NCI-H1048 (cell line): ENCODE measurements around the gene MOSMO.
"Not testable (repeated sequence)": the region's sequence is repeated elsewhere in the genome, so short reads cannot be mapped to it uniquely, and the experiment has no call there.

ENCODE experiments used
- DNase-seq: peaks from one replicate; lab custom pipeline; 2025; lab: John Stamatoyannopoulos, UW

Gene MOSMO

DNA sequence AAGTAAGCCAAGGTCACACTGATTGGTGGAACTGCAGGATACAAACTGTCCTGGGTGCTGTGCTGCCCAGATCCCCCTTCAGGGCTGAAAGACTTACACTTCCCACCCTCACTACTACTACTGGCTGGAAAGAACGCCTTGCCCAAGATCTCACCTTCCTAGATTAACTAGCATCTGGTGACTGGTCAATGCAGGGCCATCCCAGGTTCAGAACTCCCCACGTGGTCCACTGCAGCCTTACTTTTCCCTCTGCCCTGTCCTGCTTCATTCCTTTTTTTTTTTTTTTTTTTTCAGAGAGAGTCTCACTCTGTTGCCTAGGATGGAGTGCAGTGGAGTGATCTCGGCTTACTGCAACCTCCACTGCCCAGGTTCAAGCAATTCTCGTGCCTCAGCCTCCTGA is 4.7 kb upstream of the MOSMO start:
- no peak for DNase-seq

DNA sequence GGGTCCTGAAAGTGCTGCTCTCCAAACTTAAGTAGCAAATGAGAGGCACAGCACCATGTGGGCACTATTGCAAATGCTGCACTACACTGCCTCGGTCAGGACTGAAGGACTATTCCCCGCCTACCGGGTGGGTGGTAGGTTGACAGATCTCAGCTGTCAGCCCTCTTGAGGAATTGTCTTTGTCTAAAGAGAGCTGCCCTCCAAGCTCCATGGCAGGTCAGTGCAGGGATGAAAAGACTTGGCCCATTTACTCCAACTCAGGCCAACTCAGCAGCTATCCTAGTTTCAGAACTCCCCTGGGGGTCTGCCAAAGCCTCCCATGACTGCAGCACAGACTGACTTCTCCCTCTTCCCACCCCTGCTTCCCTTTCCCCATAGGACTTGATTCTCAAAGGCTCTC is 3.6 kb upstream of the MOSMO start:
- DNase-seq: no peak

DNA sequence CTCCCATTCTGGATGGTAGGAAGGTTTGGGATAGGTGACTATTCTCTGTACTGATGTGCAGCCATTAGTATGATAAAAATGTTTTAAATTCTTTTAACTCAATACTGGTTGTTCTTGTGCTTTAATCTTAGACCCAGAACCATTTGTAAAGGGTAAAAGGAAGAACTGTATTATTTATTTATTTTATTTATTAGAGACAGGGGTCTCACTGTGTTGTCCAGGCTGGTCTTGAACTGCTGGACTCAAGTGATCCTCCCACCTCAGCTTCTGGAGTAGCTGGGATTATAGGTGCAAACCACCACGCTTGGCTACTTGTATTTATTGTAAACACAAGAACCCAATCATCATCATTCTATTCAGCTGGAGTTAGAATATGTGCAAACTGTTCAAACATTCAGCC is 2.2 kb upstream of the MOSMO start:
- no peak for DNase-seq

DNA sequence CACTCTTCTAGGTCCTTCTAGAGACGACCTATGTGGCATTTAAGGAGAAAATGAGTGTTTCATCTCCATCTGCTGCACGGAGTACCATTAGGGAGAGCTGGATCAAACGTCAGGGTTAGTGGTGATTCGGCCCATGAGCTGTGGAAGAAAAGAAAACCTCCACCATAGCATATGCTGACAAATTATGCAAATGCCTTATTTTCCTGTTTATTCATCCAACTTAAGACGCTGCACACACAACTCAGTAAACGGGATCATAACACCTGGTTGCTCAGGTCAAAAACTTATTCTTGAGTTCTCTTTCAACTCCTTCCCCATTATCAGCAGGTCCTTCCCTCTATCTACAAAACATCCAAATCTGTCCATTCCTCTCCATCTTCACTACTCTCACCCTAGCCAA is 1.3 kb upstream of the MOSMO start:
- DNase-seq: no peak

DNA sequence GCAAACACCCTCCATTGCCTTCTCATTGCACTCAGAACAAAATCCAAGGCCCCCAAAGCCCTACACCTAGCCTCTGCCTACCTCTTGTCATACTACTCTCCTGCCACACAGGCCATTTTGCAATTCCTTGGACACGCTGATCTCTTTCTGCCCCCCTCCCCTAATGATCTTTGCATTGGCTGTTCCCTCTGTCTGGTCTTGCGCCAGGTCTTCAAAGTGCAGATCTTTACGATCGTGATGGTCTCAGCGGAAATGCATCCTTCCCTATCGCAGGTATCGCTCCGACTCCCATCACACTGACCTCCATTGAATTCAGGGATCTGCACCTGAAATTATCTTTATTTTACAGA is 777 bp upstream of the MOSMO start:
- DNase-seq: no peak

DNA sequence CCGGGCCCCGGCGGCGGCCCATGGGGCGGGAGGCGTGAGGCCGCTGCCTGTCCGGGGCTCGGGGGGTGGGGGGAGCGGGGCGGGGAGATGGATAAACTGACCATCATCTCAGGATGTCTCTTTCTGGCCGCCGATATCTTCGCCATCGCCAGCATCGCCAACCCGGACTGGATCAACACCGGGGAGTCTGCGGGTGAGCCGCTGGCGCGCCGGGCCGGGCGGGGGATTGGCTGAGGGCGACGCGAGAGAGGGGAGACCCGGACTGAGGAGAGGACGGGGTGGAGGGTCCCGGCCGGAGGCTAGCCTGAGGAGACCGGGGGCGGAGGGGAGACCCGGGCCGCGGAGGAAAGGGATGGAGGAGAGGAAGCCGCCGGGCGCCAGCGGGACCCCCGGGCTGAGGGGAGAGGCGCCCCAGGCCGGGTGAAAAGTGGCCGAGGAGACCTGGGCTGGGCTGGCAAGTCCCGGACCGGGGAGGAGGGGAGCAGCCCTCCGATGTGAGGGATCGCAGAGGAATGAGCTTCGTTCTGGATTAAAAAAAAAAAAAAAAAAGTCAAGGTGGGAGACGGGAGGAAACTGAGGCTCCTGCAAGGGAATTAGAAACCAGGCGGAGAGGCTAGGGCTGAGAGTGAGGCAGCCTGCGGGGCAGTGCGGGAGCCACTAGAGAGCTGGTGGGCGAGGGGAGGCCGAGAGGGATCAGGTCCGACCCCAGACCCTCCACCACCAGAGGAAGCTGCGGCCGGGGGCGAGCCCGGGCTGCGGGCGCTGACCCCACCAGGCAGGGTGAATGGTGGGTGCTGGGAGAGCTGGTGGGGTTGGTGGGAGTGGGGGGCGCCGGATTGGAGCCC is 526 bp downstream of the MOSMO start:
- no peak for DNase-seq

DNA sequence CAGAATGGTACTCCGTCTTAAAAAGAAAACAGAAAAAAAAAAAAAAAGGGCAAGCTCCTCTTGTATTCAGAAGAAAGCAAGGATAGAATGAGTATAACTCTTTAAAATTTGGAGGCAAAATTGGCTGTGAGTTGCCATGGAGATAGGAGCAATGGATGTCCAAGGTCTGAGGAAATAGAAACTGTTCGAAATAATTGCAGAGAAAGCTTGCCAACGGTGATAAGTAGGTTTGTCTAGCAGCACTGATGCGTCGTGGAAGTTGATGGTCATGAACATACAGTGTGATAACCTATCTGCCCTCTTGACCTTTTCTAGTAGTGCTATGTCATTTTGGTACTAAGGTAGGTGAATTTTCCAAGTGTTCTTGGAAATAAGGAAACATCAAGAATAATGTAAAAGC is 3.0 kb downstream of the MOSMO start:
- DNase-seq: no peak

DNA sequence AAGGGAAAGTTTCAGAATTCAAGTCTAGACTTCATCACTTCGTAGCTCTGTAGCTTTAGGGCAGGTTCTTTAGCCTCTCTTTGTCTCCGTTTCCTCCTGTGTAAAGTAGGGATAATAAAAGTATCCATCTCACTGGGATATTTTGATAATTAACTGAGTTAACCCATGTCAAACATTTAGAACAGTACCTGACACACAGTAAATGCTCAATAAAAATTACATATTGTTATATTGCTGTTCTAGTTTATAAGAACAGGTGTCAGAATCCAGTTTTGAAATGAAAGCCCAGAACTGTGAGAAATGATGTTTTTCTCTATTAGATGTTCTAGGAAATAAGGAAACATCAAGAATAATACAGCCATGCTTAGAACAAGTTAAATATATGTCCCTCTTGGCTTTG is 4.3 kb downstream of the MOSMO start:
- DNase-seq: no peak

DNA sequence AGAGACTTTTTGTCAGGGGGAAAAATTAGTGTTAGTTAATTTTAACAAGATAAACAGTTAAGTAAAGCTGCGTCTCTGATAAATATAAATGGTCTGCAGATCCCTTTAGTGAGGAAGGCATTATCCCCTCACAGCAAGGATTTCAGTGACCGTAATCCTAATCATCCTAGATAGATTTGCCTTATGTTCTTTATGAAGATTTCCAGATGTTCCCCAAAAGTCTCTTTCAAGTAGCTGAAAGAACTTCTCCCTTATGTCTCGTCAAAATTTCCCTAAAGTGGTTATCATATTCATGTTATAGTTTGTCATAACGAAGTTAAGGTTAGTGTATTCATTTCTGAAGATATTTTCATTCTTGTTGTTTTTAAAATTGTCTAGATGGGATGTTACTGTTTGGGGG is 5.6 kb downstream of the MOSMO start:
- no peak for DNase-seq

DNA sequence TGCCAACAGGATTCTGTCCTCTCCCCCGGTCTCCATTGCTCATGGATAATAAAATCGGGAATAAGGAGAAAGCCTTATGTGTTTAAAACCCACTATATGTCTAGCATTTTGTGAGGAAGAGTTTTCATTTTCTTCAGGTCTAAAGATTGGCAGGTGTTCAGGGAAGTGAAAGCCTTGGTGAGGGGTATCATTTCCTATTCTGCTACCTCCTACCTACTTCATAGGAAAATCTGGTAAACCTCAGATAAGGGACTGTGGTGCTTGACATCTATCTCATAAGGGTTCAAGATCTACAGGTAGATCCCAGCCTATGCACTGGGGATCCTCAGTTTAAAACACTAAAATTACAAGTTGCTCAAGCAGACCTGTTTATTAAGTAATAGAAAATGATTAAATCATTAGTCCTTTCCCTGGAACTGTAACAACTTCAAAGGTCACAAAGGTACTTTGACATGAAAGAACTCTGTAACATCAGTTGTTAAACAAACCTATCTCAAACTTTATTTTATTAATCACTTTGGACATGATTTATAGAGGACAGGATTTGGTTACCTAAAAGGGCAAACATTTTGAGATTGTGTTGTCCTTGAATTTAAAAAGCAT is 6.5 kb downstream of the MOSMO start:
- DNase-seq: no peak

GRCh38 chr16:22016927-22017326 is 9.0 kb downstream of the MOSMO start:
- DNase-seq: no peak

DNA sequence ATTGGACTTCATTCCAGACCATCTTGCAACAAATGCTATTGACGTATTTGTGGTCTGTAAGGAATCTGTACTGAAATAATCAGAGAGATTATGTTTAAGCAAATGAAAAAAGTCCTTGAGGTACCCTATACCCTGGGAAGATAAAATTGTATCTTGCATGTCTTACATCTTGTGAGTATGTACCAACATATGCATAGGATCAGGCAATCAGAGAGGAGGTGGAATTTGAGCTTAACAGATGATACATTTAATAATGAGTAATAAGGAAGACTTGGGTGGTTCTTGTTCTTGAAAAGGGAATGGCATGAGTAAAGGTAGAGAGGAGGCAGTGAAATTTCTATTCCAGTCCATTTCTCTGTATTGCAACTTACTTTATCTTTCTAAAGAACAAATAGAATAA is 10.6 kb downstream of the MOSMO start:
- DNase-seq: no peak

GRCh38 chr16:22022151-22022550 is 14.2 kb downstream of the MOSMO start:
- DNase-seq: no peak

DNA sequence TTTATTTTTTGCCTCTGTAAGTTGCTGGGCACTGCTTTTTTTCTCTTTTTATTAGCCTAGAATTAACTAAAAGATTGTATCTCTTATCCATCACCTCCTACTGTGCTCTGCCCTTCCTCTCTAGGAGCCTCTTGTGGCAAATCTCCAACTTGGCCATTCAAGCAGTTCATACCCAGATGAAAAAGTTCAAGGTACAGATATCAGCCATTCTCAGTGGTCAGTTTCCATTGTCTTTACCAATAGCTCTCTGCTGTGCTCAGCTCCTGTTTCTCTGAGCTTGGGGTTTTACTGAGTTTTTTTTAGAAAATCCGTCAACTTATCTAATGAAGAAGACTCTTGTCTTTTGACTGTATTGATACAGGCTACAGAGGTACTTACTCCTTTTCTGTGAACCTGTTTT is 15.6 kb downstream of the MOSMO start:
- no peak for DNase-seq

DNA sequence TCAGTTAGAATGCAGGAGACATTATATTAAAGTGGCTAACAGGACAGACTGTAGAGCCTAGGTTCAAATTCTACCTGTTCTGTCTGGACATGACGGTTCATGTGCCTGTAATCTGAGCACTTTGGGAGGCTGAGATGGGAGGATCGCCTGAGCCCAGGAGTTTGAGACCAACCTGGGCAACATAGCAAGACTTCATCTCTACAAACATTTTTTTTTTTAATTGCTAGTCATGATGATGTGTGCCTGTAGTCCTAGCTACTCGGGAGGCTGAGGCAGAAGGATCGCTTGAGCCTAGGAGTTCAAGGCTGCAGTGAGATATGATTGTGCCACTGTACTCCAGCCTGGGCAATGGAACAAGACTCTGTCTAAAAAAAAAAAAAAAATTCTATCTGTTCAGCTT is 16.9 kb downstream of the MOSMO start:
- DNase-seq: not testable (repeated sequence)

DNA sequence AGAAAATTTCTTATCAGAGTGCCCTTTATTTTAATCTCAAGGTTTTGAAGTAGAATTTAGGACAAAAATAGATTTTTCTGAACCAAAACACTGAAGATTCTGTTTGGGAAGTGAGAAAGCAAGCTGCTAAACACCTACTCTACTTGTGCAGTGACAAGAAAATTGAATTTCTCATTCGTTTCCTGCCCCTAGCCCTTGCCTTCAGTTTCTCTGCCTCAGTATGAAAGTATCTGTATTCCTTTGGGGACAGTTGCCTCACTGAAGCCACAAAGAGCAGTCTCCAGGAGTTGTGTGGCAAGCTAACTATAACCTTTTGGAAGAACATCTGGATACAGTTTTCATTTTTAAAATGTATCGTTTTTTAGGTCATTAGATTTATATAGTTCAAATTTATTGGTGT is 19.7 kb downstream of the MOSMO start:
- no peak for DNase-seq

- DNase-seq: no peak
Measured at GRCh38 chr16:22029632-22030031, 21.7 kb downstream of the MOSMO start.

- DNase-seq: no peak
Measured at GRCh38 chr16:22030087-22030812, 22.3 kb downstream of the MOSMO start.

- no peak for DNase-seq
Measured at GRCh38 chr16:22031483-22032083, 23.7 kb downstream of the MOSMO start.

GRCh38 chr16:22034503-22034902 is 26.6 kb downstream of the MOSMO start:
- no peak for DNase-seq

DNA sequence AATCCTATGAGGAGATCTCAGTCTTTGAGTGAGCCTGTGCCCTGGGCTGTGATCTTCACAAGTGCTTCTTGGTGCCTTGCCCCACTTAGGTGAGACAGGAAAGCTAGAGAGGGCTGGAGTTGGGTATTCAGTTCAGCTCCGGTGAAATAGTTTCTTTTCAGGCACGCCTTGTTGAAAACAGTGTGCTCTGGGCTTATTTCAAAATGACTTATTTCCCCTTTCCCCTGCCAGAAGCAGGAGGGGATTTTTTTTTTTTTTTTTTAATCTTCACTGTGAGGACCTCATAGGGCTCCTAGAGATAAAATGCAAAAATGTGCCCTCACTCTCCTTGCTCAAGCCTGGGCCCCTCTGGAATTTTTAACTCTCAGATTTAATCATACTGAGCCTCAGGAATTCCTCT is 27.2 kb downstream of the MOSMO start:
- DNase-seq: no peak

DNA sequence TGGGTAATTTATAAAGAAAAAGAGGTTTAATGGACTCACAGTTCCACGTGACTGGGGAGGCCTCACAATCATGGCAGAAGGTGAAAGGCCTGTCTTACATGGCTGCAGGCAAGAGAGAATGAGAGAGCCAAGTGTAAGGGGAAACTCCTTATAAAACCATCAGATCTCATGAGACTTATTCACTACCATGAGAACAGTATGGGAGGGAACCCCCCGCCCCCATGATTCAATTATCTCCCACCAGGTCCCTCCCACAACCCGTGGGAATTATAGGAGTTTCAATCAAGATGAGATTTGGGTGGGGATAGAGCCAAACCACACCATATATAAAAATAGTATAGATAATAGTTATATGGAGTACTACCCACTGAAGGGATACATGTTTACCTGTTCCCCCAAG is 36.0 kb downstream of the MOSMO start:
- DNase-seq: not testable (repeated sequence)

DNA sequence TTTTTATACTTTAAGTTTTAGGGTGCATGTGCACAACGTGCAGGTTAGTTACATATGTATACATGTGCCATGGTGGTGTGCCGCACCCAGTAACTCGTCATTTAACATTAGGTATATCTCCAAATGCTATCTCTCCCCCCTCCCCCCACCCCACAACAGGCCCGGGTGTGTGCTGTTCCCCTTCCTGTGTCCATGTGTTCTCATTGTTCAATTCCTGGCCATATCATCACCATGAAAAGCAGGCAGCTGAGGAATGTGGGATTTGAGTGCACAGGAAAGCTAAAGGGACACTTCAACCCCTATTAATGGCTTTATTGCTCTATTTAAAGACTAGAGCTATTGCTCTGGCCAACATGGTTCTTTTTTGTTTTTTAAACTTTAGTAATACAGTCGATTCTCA is 38.0 kb downstream of the MOSMO start:
- not testable (repeated sequence) for DNase-seq
